ENCODE results near the gene ZNF586. TPM values are rescaled to one million over a fixed set of nuclear protein-coding genes. Genes with fewer than 3 reads are reported as not detected.

Gene ZNF586
- total RNA-seq, 1 donor = 19.5 TPM

GRCh38 chr19:57829316-57829715 lies 59.8 kb downstream of the ZNF586 start:
- H3K4me3 ChIP-seq (ENCODE audit: insufficient read depth, low read length) = no peak overlapping the region
- no peaks in the 10 kb centered on the region for H3K4me1 ChIP-seq (ENCODE audit: insufficient read depth, low read length)
- no peaks in the 10 kb centered on the region for H3K9me3 ChIP-seq (ENCODE audit: low read depth, low read length)
- H3K79me2 ChIP-seq (ENCODE audit: insufficient read depth, low read length) = peaks cover 75% of the 10 kb centered on the region
- TF ChIP-seq CTCF (IDR thresholded peaks at IDR 0.05; ENCODE audit: extremely low read depth, low read depth, low read length) = no peak
- no peak overlapping the region for H2AFZ ChIP-seq (ENCODE audit: low read length)
- no peak overlapping the region for H3K27ac ChIP-seq (ENCODE audit: low read depth, low read length)
- peaks cover 8% of the 10 kb centered on the region for H3K36me3 ChIP-seq (ENCODE audit: insufficient read depth, low read length)
- no peak for DNase-seq (ENCODE audit: insufficient read length, low spot score, missing footprints)
- H4K20me1 ChIP-seq (ENCODE audit: insufficient read depth, low read length) = peaks cover 14% of the 10 kb centered on the region
- no peak overlapping the region for H3K4me2 ChIP-seq (ENCODE audit: insufficient read depth, low read length)
- no peaks in the 10 kb centered on the region for H3K27me3 ChIP-seq (ENCODE audit: insufficient read depth, low read length)

GRCh38 chr19:57830071-57830602 lies 60.7 kb downstream of the ZNF586 start, which contains the start of gene ZNF587B:
TSS of gene ZNF587B (plus strand) at chr19:57830299. CDS start at chr19:57830529, 230 bp downstream.
- Histone ChIP-seq H3K36me3 (ENCODE audit: insufficient read depth, low read length) (peaks cover 8% of the 10 kb centered on the region), H3K9me3 (ENCODE audit: low read depth, low read length) (no peaks in the 10 kb centered on the region), H2AFZ (ENCODE audit: low read length) (peak within 1 kb of the TSS; percentile 62), H3K4me1 (ENCODE audit: insufficient read depth, low read length) (no peaks in the 10 kb centered on the region), H3K79me2 (ENCODE audit: insufficient read depth, low read length) (peaks cover 67% of the 10 kb centered on the region), H3K4me3 (ENCODE audit: insufficient read depth, low read length) (peak within 1 kb of the TSS; percentile 55), H3K4me2 (ENCODE audit: insufficient read depth, low read length) (peak within 1 kb of the TSS; percentile 36), H4K20me1 (ENCODE audit: insufficient read depth, low read length) (peaks cover 14% of the 10 kb centered on the region), H3K27ac (ENCODE audit: low read depth, low read length) (no peak within 1 kb of the TSS), H3K27me3 (ENCODE audit: insufficient read depth, low read length) (no peaks in the 10 kb centered on the region)
- DNase-seq (ENCODE audit: insufficient read length, low spot score, missing footprints) = peak; percentile 86
- peak; percentile 22 for TF ChIP-seq CTCF (IDR thresholded peaks at IDR 0.05; ENCODE audit: extremely low read depth, low read depth, low read length)

Other genes starting within 250 kb of the ZNF586 start
- 5.8 and 6.5 TPM in 2 replicates for gene ZNF549, start 242.3 kb upstream of the ZNF586 start, total RNA-seq
- gene ZNF550, start 209.8 kb upstream of the ZNF586 start, total RNA-seq = 6.5 and 7.2 TPM in 2 replicates
- 4.3 and 6.2 TPM in 2 replicates for gene ZNF416, start 190.8 kb upstream of the ZNF586 start, total RNA-seq
- gene ZIK1, start 185.5 kb upstream of the ZNF586 start, total RNA-seq = 11.2 and 11.6 TPM in 2 replicates
- gene ZNF530, start 169.8 kb upstream of the ZNF586 start, total RNA-seq = 4.1 and 4.7 TPM in 2 replicates
- 18.5 and 22.1 TPM in 2 replicates for gene ZNF134, start 155.4 kb upstream of the ZNF586 start, total RNA-seq
- 9.4 and 10.9 TPM in 2 replicates for gene ZNF211, start 136.5 kb upstream of the ZNF586 start, total RNA-seq
- gene ZSCAN4, start 100.7 kb upstream of the ZNF586 start, total RNA-seq = under 0.01 and 0.36 TPM in 2 replicates
- gene ZNF551, start 87.7 kb upstream of the ZNF586 start, total RNA-seq = 8.3 and 9.8 TPM in 2 replicates
- gene ZNF154, start 60.5 kb upstream of the ZNF586 start, total RNA-seq = 6.8 and 7.6 TPM in 2 replicates
- 11.2 TPM in 2 replicates for gene ZNF671, start 42.1 kb upstream of the ZNF586 start, total RNA-seq
- 15.9 and 16.3 TPM in 2 replicates for gene ZNF776, start 22.9 kb upstream of the ZNF586 start, total RNA-seq
- gene ZNF552, start 45.2 kb downstream of the ZNF586 start, total RNA-seq = 5.8 and 5.9 TPM in 2 replicates
- gene ZNF587B, start 60.6 kb downstream of the ZNF586 start, total RNA-seq = 21.2 and 24.2 TPM in 2 replicates
- gene ZNF587, start 80.2 kb downstream of the ZNF586 start, total RNA-seq = 21.8 and 26.4 TPM in 2 replicates
- gene ZNF814, start 119.4 kb downstream of the ZNF586 start, total RNA-seq = 12.7 and 15.9 TPM in 2 replicates
- 20.6 TPM in 2 replicates for gene ZNF417, start 146.9 kb downstream of the ZNF586 start, total RNA-seq
- gene ZNF418, start 165.7 kb downstream of the ZNF586 start, total RNA-seq = 4.7 and 5.1 TPM in 2 replicates
- 5.8 and 5.9 TPM in 2 replicates for gene ZNF256, start 178.0 kb downstream of the ZNF586 start, total RNA-seq
- 0.36 TPM in 1 of 2 replicates, not detected in the other for gene C19orf18, start 204.9 kb downstream of the ZNF586 start, total RNA-seq
- 16.3 and 17.4 TPM in 2 replicates for gene ZNF606, start 233.1 kb downstream of the ZNF586 start, total RNA-seq